Measurements from ENCODE around the gene SS18.

DNA sequence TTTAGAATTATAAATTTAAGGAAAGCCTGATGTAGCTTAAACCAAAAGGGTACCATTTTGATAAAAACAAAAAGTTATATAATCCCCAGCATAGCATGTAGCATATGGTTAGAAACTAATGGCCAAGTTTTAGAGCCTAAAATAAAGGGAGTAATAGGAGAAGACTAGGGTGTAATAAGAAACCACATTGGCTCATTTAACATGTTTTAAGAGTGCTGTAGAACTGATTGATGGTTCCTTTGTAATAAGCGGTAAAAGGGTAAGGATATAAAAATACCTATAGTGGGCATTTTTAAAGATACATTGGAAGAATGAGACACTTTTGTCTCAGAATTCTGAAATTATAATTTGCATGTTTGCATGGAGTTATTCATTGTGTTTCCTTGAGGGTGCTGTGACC lies 45.1 kb upstream of the SS18 start:
- TF ChIP-seq, protein P1, sequence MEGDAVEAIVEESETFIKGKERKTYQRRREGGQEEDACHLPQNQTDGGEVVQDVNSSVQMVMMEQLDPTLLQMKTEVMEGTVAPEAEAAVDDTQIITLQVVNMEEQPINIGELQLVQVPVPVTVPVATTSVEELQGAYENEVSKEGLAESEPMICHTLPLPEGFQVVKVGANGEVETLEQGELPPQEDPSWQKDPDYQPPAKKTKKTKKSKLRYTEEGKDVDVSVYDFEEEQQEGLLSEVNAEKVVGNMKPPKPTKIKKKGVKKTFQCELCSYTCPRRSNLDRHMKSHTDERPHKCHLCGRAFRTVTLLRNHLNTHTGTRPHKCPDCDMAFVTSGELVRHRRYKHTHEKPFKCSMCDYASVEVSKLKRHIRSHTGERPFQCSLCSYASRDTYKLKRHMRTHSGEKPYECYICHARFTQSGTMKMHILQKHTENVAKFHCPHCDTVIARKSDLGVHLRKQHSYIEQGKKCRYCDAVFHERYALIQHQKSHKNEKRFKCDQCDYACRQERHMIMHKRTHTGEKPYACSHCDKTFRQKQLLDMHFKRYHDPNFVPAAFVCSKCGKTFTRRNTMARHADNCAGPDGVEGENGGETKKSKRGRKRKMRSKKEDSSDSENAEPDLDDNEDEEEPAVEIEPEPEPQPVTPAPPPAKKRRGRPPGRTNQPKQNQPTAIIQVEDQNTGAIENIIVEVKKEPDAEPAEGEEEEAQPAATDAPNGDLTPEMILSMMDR (IDR thresholded peaks at IDR 0.05; ENCODE audit: low read depth, low read length), result no peak
- TF ChIP-seq EZH2phosphoT487 (IDR thresholded peaks at IDR 0.05; ENCODE audit: low read depth), result no peak

Measured in OCI-LY3 (cell line).